Brain microvascular endothelial cell (primary cell): ENCODE results near the gene ADGB.
"Not testable (repeated sequence)": the region's sequence is repeated elsewhere in the genome, so short reads cannot be mapped to it uniquely, and the experiment has no call there.

Experiments
- DNase-seq: peaks from one replicate; pipeline ENCODE4 v3.0.0-alpha.2; 2020
- H3K27ac ChIP-seq: fragments of 250-450 bp; sonication (Bioruptor Pico); 2 replicates; pipeline ENCODE4 v1.5.1; 2020; ENCODE audit warnings: mild to moderate bottlenecking, moderate library complexity
- H3K27me3 ChIP-seq: fragments of 250-450 bp; sonication (Bioruptor Pico); replicated peaks from 2 replicates; pipeline ENCODE4 v1.5.1; 2020; ENCODE audit warnings: mild to moderate bottlenecking
- H3K36me3 ChIP-seq: fragments of 250-450 bp; sonication (Bioruptor Pico); replicated peaks from 2 replicates; pipeline ENCODE4 v1.5.1; 2020; ENCODE audit warnings: mild to moderate bottlenecking
- H3K4me3 ChIP-seq: 2 replicates; pipeline ENCODE4 v1.5.1; 2011; ENCODE audit warnings: low read depth, mild to moderate bottlenecking, control low read depth, low read length, moderate library complexity
- CTCF ChIP-seq: IDR thresholded peaks from 2 replicates; pipeline ENCODE4 v1.5.1; 2011; ENCODE audit warnings: low read depth, mild to moderate bottlenecking, moderate library complexity, low read length, control low read depth, inconsistent platforms; ENCODE audit errors: missing control alignments
- in situ Hi-C: cut with HindIII; loops from 2 replicates; pipeline ENCODE4 v1.10.0; 2017; ENCODE audit warnings: low sequenced_read_pairs, low pct_ligation_motif_present

ADGB gene

DNA sequence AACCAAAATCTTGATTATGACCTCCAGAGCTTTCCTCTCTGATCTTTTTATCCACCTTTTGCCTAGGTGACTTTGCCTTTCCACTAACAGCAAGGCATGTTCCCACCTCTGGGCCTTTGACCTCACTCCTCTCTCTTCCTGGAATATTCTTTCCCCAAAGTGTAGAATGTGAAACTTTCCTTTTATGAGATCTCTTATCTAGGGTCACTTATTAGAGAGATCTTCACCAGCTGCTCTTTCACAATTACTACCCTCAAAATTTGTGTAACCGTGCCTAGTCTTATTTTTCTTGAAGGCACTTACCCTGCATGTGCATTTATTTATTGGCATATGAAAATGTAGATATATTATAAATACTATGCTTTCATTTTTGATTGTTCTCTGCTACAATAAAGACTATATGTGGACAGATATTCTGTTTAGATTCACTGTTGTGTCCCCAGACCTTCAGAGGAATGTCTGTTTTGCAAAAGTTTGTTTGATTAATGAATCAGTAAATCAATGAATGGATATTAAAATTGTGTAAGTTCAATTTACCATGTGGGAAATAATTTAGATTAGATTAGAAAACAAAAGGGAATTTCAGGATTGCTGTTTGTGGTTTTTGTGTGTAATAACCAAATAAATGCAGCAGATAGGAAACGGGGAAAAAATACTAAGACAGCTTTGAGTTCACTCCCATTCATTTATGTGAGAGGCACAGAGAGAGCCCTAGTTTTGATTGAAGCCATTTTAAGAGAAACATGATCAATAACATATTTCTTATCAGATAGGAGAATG, 207.0 kb downstream of the ADGB start:
- H3K27me3 ChIP-seq, result no peaks in the 10 kb centered on the region
- no peaks in the 10 kb centered on the region for H3K36me3 ChIP-seq
- TF ChIP-seq CTCF, result no peak
- DNase-seq, result no peak
- H3K27ac ChIP-seq, result no peak overlapping the region
- in situ Hi-C loops, result no loop called here
- H3K4me3 ChIP-seq, result no peak overlapping the region

- H3K36me3 ChIP-seq, H3K4me3 ChIP-seq, H3K27ac ChIP-seq, H3K27me3 ChIP-seq, in situ Hi-C loops: not testable (repeated sequence)
- peak; percentile 47 for DNase-seq
Observed at GRCh38 chr6:146809014-146809413, 210.2 kb downstream of the ADGB start.

DNA sequence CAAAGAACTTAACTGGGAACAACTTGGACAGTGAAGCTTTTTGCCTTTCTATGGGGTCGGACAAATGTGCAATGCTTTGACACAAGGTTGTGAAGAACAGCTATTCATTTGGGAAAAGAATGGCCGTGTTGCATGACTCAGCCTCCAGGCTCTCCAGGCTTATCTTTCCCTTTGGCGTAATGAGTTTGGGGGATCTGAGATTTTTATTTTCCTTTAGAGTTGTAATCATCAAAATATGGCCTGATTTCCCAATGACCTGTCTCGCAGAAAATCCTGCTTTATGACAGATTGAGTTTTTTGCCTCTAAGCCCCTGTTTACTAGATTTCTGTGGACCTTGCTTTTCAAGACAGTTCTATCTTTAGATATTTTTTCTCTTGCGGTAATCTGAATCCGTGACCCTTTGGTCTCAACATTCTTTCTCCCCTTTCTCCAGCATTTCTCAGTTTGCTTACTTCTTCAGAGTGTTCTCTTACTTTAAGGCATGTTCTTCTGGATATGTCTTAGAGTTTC, 214.1 kb downstream of the ADGB start:
- in situ Hi-C loops, H3K4me3 ChIP-seq, H3K36me3 ChIP-seq, H3K27me3 ChIP-seq: not testable (repeated sequence)
- DNase-seq, result peak; percentile 91
- H3K27ac ChIP-seq, result peak overlapping the region; percentile 91

DNA sequence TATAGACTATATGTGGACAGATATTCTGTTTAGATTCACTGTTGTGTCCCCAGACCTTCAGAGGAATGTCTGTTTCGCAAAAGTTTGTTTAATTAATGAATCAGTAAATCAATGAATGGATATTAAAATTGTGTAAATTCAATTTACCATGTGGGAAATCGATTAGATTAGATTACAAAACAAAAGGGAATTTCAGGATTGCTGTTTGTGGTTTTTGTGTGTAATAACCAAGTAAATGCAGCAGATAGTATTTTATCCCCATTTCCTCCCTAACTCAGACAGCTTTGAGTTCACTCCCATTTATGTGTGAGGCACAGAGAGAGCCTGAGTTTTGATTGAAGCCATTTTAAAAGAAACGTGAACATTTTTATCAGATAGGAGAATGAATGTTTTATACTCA, 214.8 kb downstream of the ADGB start:
- no peak for DNase-seq
- in situ Hi-C loops, result no loop called here
- TF ChIP-seq CTCF, result no peak
- Histone ChIP-seq H3K27ac (peak overlapping the region; percentile 91), H3K36me3 (no peaks in the 10 kb centered on the region), H3K4me3 (no peak overlapping the region), H3K27me3 (no peaks in the 10 kb centered on the region)

- DNase-seq, result no peak
- in situ Hi-C loops, result no loop called here
- no peak overlapping the region for H3K4me3 ChIP-seq
- no peak for TF ChIP-seq CTCF
- H3K27ac ChIP-seq, result peak overlapping the region; percentile 91
- H3K36me3 ChIP-seq, result no peaks in the 10 kb centered on the region
- H3K27me3 ChIP-seq, result no peaks in the 10 kb centered on the region
Observed at GRCh38 chr6:146814148-146814750, 215.5 kb downstream of the ADGB start.

DNA sequence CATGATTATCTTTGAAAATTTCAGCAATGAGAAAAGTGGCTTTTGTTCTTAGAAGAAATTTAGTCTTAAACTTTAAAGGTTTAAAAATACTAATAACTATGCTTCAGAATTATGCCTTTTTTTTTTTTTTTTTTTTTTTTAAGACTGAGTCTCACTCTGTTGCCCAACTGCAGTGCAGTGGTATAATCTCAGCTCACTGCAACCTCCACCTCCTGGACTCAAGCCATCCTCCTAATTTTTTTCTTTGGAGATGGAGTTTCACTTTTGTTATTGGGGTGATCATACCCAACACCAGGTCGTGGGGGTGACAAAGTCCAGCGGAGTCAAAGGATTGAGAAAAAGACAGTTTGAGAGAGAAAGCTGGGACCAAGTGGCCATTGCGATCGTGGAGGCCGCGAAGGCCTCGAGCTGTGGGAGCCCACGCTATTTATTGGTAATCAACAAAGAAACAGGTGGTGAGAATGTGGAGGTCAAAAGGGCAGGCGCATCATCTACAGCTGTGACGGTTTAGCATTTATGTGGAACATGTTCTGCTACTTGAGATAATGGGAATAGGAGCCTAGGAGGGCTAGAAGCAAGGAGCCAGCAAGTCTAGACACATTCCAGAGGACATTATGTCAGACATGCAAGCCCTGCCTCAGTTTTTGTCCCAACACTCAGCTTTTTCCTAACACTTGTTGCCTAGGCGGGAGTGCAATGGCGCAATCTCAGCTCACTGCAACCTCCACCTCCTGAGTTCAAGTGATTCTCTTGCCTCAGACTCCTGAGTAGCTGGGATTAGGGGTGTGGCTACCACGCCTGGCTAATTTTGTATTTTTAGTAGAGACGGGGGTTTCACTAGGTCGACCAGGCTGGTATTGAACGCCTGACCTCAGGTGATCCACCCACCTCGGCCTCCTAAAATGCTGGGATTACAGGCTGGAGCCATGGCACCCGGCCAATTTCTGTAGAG, 217.0 kb downstream of the ADGB start:
- H3K27me3 ChIP-seq, in situ Hi-C loops, H3K4me3 ChIP-seq, H3K36me3 ChIP-seq: not testable (repeated sequence)
- peak overlapping the region; percentile 53 for H3K27ac ChIP-seq
- peak; percentile 85 for DNase-seq
